ENCODE data around the gene SLC15A5. TPM values are rescaled to one million over a fixed set of nuclear protein-coding genes. Genes with fewer than 3 reads are reported as not detected.

SLC15A5 gene
- total and polyA plus RNA-seq, 2 donors from 2014 or later, result not detected

DNA sequence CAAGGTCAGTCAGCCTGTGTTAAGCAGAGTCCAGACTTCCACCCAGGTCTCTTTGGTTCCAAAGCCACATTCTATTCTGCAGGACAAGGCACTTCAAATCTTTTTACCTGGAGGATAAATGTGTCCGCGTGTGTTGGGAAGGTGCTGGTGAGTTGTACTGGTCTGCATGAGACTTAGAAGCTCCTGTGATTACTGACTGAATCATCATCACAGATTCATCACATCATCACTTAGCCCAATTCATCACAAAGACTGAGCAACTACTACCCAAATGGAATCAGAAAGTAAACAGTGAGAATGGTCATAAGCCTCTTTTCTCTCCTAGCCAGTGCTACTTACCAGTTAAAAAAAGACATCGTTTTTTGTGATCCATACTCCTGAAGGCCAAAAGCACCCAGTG, 5.3 kb downstream of the SLC15A5 start:
- no peak overlapping the region for H3K9ac ChIP-seq (ENCODE audit: low read length in 3 of 3)
- TF ChIP-seq, protein P1, sequence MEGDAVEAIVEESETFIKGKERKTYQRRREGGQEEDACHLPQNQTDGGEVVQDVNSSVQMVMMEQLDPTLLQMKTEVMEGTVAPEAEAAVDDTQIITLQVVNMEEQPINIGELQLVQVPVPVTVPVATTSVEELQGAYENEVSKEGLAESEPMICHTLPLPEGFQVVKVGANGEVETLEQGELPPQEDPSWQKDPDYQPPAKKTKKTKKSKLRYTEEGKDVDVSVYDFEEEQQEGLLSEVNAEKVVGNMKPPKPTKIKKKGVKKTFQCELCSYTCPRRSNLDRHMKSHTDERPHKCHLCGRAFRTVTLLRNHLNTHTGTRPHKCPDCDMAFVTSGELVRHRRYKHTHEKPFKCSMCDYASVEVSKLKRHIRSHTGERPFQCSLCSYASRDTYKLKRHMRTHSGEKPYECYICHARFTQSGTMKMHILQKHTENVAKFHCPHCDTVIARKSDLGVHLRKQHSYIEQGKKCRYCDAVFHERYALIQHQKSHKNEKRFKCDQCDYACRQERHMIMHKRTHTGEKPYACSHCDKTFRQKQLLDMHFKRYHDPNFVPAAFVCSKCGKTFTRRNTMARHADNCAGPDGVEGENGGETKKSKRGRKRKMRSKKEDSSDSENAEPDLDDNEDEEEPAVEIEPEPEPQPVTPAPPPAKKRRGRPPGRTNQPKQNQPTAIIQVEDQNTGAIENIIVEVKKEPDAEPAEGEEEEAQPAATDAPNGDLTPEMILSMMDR (IDR thresholded peaks at IDR 0.05; ENCODE audit: borderline replicate concordance, extremely low read depth, insufficient read depth), result no peak
- no peak overlapping the region for H3K27ac ChIP-seq (ENCODE audit: low read depth in 2 of 2, low read length in 2 of 2)
- H3K9me3 ChIP-seq (ENCODE audit: control insufficient read depth in 2 of 3, insufficient read depth in 1 of 3, low read length in 3 of 3), result no peaks in the 10 kb centered on the region
- DNase-seq (no peak), FAIRE-seq (no peak)
- H3K4me1 ChIP-seq (ENCODE audit: control insufficient read depth in 2 of 3, insufficient read depth in 2 of 3, low read depth in 1 of 3, low read length in 3 of 3), result no peaks in the 10 kb centered on the region
- no peak overlapping the region for H3K4me3 ChIP-seq (ENCODE audit: low read length in 3 of 3)
- intact Hi-C loops (cut with DNase I), result no loop called here
- no peaks in the 10 kb centered on the region for H3K27me3 ChIP-seq (ENCODE audit: control insufficient read depth, insufficient read depth, low read length)
- H3K36me3 ChIP-seq (ENCODE audit: control insufficient read depth in 2 of 3, insufficient read depth in 3 of 3, low read length in 3 of 3), result no peaks in the 10 kb centered on the region

DNA sequence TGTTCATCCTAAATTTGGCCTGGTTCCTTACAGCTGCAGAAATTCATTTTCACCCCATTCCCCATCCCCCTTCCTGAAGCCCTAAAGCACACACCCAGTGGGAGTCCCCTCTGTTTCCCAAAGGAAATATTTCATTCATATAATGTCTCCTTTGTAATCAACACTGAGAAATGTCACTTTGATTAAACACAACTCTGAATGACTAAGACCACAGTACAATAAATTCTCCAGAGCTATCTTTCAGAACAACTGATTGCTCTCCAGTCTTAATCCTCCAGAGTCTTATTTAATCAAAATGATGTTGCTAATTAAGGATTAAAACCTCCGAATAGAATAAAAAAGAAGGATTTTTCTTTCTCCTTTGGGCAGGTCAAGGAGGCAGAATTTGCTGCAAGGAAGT, 6.4 kb downstream of the SLC15A5 start:
- Histone ChIP-seq H3K4me3 (ENCODE audit: low read length in 3 of 3) (no peak overlapping the region), H3K9me3 (ENCODE audit: control insufficient read depth in 2 of 3, insufficient read depth in 1 of 3, low read length in 3 of 3) (no peaks in the 10 kb centered on the region), H3K27ac (ENCODE audit: low read depth in 2 of 2, low read length in 2 of 2) (no peak overlapping the region), H3K36me3 (ENCODE audit: control insufficient read depth in 2 of 3, insufficient read depth in 3 of 3, low read length in 3 of 3) (no peaks in the 10 kb centered on the region), H3K9ac (ENCODE audit: low read length in 3 of 3) (no peak overlapping the region), H3K27me3 (ENCODE audit: control insufficient read depth, insufficient read depth, low read length) (no peaks in the 10 kb centered on the region), H3K4me1 (ENCODE audit: control insufficient read depth in 2 of 3, insufficient read depth in 2 of 3, low read depth in 1 of 3, low read length in 3 of 3) (no peaks in the 10 kb centered on the region)
- TF ChIP-seq, protein P1 (IDR thresholded peaks at IDR 0.05; ENCODE audit: borderline replicate concordance, extremely low read depth, insufficient read depth), result no peak
- intact Hi-C loops (cut with DNase I), result no loop called here
- no peak for DNase-seq
- no peak for FAIRE-seq

DNA sequence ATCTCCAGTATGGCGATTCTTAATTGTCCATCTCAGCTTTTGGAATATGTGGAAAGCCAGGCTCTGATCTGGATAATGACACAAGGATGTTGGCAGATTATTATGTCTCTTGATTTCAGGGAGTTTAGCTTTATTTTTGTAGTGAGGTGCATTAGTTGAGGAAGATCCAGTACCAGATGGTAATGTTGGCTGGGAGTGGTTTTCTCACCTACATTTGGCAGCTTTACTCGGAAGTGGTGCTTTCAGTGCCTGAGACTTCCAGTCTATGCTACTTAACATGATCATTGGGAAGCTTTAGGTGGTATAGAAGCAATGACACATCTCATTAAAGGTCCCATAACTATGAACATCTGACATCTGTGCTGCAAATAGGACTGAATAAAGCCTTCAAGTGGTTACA, 7.5 kb downstream of the SLC15A5 start:
- Histone ChIP-seq H3K27me3 (ENCODE audit: control insufficient read depth, insufficient read depth, low read length) (no peaks in the 10 kb centered on the region), H3K9ac (ENCODE audit: low read length in 3 of 3) (no peak overlapping the region), H3K27ac (ENCODE audit: low read depth in 2 of 2, low read length in 2 of 2) (no peak overlapping the region), H3K9me3 (ENCODE audit: control insufficient read depth in 2 of 3, insufficient read depth in 1 of 3, low read length in 3 of 3) (no peaks in the 10 kb centered on the region), H3K4me3 (ENCODE audit: low read length in 3 of 3) (no peak overlapping the region), H3K4me1 (ENCODE audit: control insufficient read depth in 2 of 3, insufficient read depth in 2 of 3, low read depth in 1 of 3, low read length in 3 of 3) (no peaks in the 10 kb centered on the region), H3K36me3 (ENCODE audit: control insufficient read depth in 2 of 3, insufficient read depth in 3 of 3, low read length in 3 of 3) (no peaks in the 10 kb centered on the region)
- FAIRE-seq, result no peak
- intact Hi-C loops (cut with DNase I), result no loop called here
- TF ChIP-seq, protein P1 (IDR thresholded peaks at IDR 0.05; ENCODE audit: borderline replicate concordance, extremely low read depth, insufficient read depth), result no peak
- no peak for DNase-seq

DNA sequence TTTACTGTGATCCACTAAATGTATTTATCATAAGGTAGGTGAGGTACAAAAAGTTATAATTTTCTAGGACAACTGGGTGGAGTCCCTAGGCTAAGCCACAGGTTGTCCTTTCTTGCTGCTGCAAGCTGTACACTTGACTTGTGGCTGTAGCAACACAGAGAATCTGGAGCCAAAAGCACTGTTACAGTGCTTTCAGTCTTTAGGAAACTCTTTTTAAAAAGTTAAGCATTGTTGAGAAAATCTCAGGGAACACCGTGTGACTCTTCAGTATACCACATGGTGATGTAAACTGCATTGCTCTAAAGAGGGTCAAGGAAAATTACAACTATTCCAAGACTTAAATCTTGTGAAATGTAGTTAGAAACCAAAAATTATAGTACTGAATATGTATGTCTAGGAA, 11.4 kb downstream of the SLC15A5 start:
- no peaks in the 10 kb centered on the region for H3K27me3 ChIP-seq (ENCODE audit: control insufficient read depth, insufficient read depth, low read length)
- no peak for FAIRE-seq
- intact Hi-C loops (cut with DNase I), result no loop called here

More for the DNA sequence above, 11.4 kb downstream of the SLC15A5 start:
- Histone ChIP-seq H3K4me1 (ENCODE audit: control insufficient read depth in 2 of 3, insufficient read depth in 2 of 3, low read depth in 1 of 3, low read length in 3 of 3) (no peaks in the 10 kb centered on the region), H3K36me3 (ENCODE audit: control insufficient read depth in 2 of 3, insufficient read depth in 3 of 3, low read length in 3 of 3) (no peaks in the 10 kb centered on the region), H3K9ac (ENCODE audit: low read length in 3 of 3) (no peak overlapping the region), H3K4me3 (ENCODE audit: low read length in 3 of 3) (no peak overlapping the region), H3K9me3 (ENCODE audit: control insufficient read depth in 2 of 3, insufficient read depth in 1 of 3, low read length in 3 of 3) (no peaks in the 10 kb centered on the region), H3K27ac (ENCODE audit: low read depth in 2 of 2, low read length in 2 of 2) (no peak overlapping the region)
- TF ChIP-seq, protein P1 (IDR thresholded peaks at IDR 0.05; ENCODE audit: borderline replicate concordance, extremely low read depth, insufficient read depth), result no peak
- DNase-seq, result no peak

Measured in kidney (tissue), 14 donors.